ENCODE results near the gene SLC13A2. TPM values are rescaled to one million over a fixed set of nuclear protein-coding genes. Genes with fewer than 3 reads are reported as not detected.

SLC13A2 gene
- polyA plus RNA-seq, 1 donor (not counting 4 experiments of a cell fraction or from before 2014, with no cell fraction given), result not detected

GRCh38 chr17:28518132-28518531 lies 44.7 kb downstream of the SLC13A2 start:
- H4K20me1 ChIP-seq (ENCODE audit: control insufficient read depth, extremely low read depth, insufficient read depth, low read length), result no peaks in the 10 kb centered on the region
- no peak overlapping the region for H3K4me3 ChIP-seq (ENCODE audit: control insufficient read depth in 2 of 3, extremely low read depth in 1 of 3, insufficient read depth in 2 of 3, low read depth in 1 of 3, low read length in 3 of 3)
- H3K27ac ChIP-seq (ENCODE audit: control insufficient read depth, insufficient read depth, low read length), result no peak overlapping the region
- no peaks in the 10 kb centered on the region for H3K36me3 ChIP-seq (ENCODE audit: control insufficient read depth in 2 of 2, extremely low read depth in 1 of 2, insufficient read depth in 2 of 2, low read length in 2 of 2)
- no peak for FAIRE-seq
- H3K27me3 ChIP-seq (ENCODE audit: control insufficient read depth, extremely low read depth, insufficient read depth, low read length), result peaks cover 10% of the 10 kb centered on the region
- no peak for DNase-seq (ENCODE audit: low read depth, low spot score)
- no peak overlapping the region for H3K4me2 ChIP-seq (ENCODE audit: control insufficient read depth, extremely low read depth, insufficient read depth, low read depth, low read length)
- no peaks in the 10 kb centered on the region for H3K9me1 ChIP-seq (ENCODE audit: control insufficient read depth, extremely low read depth, insufficient read depth, low read length)
- peaks cover 3% of the 10 kb centered on the region for H3K9me3 ChIP-seq (ENCODE audit: control insufficient read depth, low read depth, low read length)
- no peak for TF ChIP-seq CTCF (optimal IDR thresholded peaks at IDR 0.05 in 1 of 3, IDR thresholded peaks at IDR 0.05 in 1 of 3, conservative IDR thresholded peaks at IDR 0.05 in 1 of 3; ENCODE audit: extremely low read depth in 1 of 3, insufficient read depth in 2 of 3, low read length in 3 of 3)
- no peak for TF ChIP-seq EZH2 (IDR thresholded peaks at IDR 0.05; ENCODE audit: low read length)
- H3K4me1 ChIP-seq (ENCODE audit: control insufficient read depth, extremely low read depth, insufficient read depth, low read length), result peaks cover 4% of the 10 kb centered on the region
- no peaks in the 10 kb centered on the region for H3K79me2 ChIP-seq (ENCODE audit: control insufficient read depth, insufficient read depth, low read length)
- dilution Hi-C loops (cut with MboI; ENCODE audit: extremely low pct_ligation_motif_present, low sequenced_read_pairs), result no loop called here
- no peak overlapping the region for H2AFZ ChIP-seq (ENCODE audit: control insufficient read depth, low read length)
- no peak overlapping the region for H3K9ac ChIP-seq (ENCODE audit: control insufficient read depth, extremely low read depth, insufficient read depth, low read length)

GRCh38 chr17:28518578-28518977 lies 45.1 kb downstream of the SLC13A2 start:
- peaks cover 3% of the 10 kb centered on the region for H3K9me3 ChIP-seq (ENCODE audit: control insufficient read depth, low read depth, low read length)
- H3K4me2 ChIP-seq (ENCODE audit: control insufficient read depth, extremely low read depth, insufficient read depth, low read depth, low read length), result no peak overlapping the region
- H3K9me1 ChIP-seq (ENCODE audit: control insufficient read depth, extremely low read depth, insufficient read depth, low read length), result no peaks in the 10 kb centered on the region
- dilution Hi-C loops (cut with MboI; ENCODE audit: extremely low pct_ligation_motif_present, low sequenced_read_pairs), result no loop called here
- no peaks in the 10 kb centered on the region for H4K20me1 ChIP-seq (ENCODE audit: control insufficient read depth, extremely low read depth, insufficient read depth, low read length)
- no peak overlapping the region for H3K4me3 ChIP-seq (ENCODE audit: control insufficient read depth in 2 of 3, extremely low read depth in 1 of 3, insufficient read depth in 2 of 3, low read depth in 1 of 3, low read length in 3 of 3)
- no peak for FAIRE-seq
- no peak for DNase-seq (ENCODE audit: low read depth, low spot score)
- no peak overlapping the region for H2AFZ ChIP-seq (ENCODE audit: control insufficient read depth, low read length)
- H3K27me3 ChIP-seq (ENCODE audit: control insufficient read depth, extremely low read depth, insufficient read depth, low read length), result peaks cover 10% of the 10 kb centered on the region
- H3K4me1 ChIP-seq (ENCODE audit: control insufficient read depth, extremely low read depth, insufficient read depth, low read length), result peaks cover 4% of the 10 kb centered on the region
- H3K27ac ChIP-seq (ENCODE audit: control insufficient read depth, insufficient read depth, low read length), result no peak overlapping the region
- H3K9ac ChIP-seq (ENCODE audit: control insufficient read depth, extremely low read depth, insufficient read depth, low read length), result no peak overlapping the region
- no peaks in the 10 kb centered on the region for H3K36me3 ChIP-seq (ENCODE audit: control insufficient read depth in 2 of 2, extremely low read depth in 1 of 2, insufficient read depth in 2 of 2, low read length in 2 of 2)
- no peaks in the 10 kb centered on the region for H3K79me2 ChIP-seq (ENCODE audit: control insufficient read depth, insufficient read depth, low read length)
- TF ChIP-seq CTCF (optimal IDR thresholded peaks at IDR 0.05 in 1 of 3, IDR thresholded peaks at IDR 0.05 in 1 of 3, conservative IDR thresholded peaks at IDR 0.05 in 1 of 3; ENCODE audit: extremely low read depth in 1 of 3, insufficient read depth in 2 of 3, low read length in 3 of 3), result no peak
- no peak for TF ChIP-seq EZH2 (IDR thresholded peaks at IDR 0.05; ENCODE audit: low read length)

All from keratinocyte (primary cell).